SHP77 treated with DMSO at 0.1 percent for 48 hours (cell line): Measurements from ENCODE around the gene DUOX2.
"Not testable (repeated sequence)": the region's sequence is repeated elsewhere in the genome, so short reads cannot be mapped to it uniquely, and the experiment has no call there.

Source experiments
- DNase-seq: peaks from one replicate; lab custom pipeline; 2025; lab: John Stamatoyannopoulos, UW

DUOX2 gene

DNA sequence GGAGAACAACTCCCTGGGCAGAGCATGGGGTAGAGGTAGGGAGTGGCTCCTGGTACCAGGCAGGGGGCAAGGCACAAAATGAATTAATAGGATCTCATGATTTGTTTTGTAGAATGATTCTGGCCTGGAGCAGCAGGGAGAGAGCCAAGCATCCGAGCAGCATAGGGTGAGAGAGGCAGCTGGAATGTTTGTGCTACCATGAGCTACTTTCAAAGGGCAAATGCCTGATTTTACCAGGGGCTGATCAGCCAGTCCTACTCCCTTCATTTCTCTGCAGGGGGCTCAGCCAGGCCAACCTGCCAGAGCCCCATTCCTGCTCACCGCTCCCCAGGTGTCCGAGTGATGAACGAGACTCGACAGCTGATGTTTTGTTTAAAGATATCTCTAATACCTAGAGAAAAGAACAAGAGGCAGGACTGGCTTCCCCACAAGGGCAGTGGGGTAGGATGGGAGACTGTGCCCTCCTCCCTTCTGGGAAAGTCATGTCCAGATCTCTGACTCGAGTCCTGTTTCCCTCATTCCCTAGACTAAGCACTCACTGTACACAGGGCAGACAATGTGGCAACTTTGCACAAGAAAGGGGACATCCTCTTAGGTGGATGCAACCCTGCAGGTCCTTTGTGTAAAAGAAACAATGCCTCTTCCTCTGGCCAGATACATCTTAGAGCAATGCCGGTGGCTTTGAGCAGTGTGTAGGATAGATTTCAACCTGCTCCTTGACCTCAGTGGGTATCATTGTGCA, 12.9 kb downstream of the DUOX2 start:
- DNase-seq, result no peak

- DNase-seq, result no peak
Measured at GRCh38 chr15:45099549-45100165, 14.3 kb downstream of the DUOX2 start.

DNA sequence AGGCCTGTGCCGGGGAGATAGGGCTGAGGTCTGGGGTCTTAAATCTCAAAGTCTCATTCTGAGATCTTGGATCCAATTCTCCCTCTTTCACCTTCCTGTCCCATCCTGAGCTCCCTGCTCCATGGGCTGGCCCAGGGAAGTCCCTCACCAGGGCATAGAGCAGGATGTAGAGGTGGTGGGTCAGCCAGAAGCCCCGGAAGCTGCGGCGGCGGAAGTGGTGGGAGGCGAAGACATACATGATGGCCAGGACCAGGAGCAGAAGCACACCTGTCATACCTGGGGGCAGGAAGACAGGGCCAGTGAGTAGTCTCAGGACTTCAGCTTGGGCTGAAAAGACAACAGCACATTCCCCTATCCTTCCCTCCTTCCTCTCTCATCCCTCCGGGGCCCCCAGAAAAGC, 16.5 kb downstream of the DUOX2 start:
- no peak for DNase-seq

- DNase-seq, result no peak
Measured at GRCh38 chr15:45095661-45096060, 18.3 kb downstream of the DUOX2 start.

DNA sequence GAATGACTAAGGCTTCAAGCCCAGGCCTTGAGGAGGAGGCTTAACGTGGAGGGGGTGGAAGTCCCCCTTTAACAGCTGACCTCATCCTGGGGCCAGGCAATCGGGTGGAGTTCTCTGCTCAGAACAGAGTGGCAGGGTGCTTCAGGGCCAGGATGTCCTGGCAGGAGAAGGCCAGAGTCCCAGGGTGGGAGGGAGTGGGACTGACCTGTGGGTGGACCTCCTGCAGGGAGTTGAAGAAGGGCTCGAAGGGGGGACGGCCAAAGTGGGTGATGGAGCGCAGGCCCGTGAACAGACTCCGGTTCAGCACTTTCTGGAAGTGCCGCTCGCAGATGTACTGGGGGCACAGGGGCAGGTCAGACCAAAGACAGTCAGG, 19.6 kb downstream of the DUOX2 start:
- DNase-seq, result no peak

- DNase-seq, result no peak
Measured at GRCh38 chr15:45093622-45094357, 20.2 kb downstream of the DUOX2 start.

GRCh38 chr15:45093013-45093412, 21.0 kb downstream of the DUOX2 start:
- no peak for DNase-seq

- DNase-seq, result no peak
Measured at GRCh38 chr15:45091576-45091975, 22.4 kb downstream of the DUOX2 start.

DNA sequence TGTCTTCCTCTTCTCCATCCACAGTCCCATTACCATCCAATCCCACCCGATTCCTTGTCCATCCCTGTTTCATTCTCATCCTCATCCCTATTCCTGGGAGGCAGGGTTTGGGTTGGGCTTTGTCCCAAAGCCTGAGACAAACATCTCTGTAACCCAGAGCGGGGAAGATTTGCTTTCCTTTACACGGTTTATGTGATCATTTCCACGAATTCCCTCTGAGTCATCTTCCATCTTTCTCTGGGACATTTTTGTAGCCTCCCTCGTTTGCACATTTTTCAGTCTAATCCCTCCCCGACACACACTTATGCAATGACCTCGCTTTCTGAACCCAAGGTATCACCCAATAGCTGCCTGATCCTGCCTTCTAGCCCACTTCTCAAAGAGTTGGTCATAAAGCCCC, 22.8 kb downstream of the DUOX2 start:
- no peak for DNase-seq

DNA sequence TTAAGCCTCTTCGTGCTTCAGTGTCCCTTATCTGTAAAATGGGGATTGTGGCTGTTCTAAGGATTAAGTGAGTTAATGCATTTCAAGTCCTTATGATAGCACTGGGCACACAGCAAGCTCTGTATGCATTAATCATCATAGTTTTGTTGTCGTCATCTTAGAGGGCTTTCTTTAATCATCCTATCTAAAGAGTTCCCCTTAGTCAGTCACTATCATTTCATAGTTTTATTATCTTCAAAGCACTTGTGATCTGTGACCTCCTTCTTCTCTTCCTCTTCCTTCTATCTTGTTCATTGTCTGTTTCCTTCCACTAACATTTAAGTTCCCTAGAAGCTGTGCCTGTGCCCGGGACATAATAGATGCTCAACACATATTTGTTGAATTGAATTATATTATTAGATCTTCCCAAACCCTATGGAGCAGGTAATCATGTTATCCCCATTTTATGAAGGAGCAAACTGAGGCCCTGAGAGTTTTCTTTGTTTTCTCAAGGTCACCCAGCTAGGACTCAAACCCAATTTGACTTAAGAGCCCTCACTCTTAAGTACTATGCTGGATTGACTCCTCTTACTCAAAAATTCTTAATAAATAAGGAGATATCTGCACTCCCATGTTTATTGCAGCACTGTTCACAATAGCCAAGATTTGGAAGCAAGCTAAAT, 24.1 kb downstream of the DUOX2 start:
- DNase-seq, result no peak

DNA sequence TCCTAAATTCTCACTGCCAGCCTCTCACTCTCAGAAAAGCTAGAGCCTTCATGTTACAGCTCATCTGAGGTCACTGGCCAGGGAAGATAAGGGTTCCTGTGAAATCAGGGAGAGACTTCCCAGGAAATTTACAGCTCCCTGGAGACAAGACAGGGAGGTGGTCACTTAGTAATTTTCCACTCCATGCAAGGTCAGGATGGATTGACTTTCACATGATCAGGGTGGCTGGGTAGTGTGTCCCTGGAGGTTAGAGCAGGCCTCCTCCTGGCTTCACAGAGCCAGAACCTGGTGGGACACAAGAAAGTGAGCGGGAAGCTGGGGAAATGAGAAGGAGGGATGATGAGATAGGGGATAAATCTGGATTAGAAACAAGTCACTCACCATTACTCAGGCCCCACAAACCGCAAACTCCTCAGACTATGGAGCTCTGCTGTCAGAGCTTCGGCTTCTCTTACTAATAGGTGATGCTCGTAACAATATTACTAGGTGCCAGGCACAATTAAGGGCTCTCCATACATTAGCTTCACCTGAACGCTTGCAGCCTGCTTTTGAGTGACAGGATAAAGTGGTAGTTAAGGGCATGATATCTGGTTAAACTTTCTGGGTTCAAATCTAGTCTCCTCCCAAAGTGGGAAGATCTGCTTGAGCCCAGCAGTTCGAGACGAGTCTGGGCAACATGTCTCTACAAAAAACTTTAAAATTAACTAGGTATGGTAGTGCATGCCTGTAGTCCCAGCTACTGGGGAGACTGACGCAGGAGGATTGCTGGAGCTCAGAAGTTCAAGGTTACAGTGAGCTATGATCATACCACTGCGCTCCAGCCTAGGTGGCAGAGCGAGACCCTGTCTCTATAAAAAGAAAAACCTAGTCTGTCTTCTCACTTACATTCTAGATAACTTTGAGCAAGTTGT, 24.9 kb downstream of the DUOX2 start:
- DNase-seq, result no peak

DNA sequence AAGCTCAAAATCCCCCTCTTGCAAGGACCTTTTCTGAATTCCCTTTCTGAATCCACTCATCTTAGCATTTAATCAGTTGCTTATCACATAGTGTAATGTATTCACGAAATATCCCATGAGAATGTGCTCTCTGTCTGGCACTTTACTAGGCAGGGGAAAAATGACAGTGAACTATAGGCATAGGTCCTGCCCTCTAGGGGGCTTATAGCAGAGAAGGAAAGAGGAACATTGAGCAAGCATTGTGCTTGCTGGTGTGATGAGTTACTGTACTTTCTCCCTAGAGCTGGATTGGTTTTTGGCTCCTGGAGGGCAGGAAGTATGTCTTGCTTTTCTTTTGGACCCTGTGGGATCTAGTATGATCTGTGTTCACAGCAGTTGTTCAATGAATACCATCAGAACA, 26.5 kb downstream of the DUOX2 start:
- DNase-seq, result no peak

DNA sequence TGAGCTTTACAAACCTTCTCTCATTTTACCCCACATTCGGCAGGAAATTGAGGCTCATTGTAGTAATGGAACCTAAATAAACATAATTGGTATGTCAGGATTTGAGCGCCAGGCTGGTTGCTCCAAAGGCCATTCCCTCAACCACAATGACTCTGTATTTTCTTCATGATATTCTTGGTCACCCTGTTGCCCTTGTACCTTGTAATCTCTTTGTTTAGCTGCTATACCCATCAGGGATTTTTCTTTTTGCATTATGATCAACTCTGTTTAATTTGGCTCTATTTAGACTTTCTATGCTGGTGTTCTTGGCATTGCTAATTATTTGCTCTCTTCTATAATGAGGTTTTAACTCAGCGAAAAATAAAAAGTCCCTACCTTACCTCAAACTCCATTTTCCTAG, 29.8 kb downstream of the DUOX2 start:
- no peak for DNase-seq

GRCh38 chr15:45083223-45083622, 30.7 kb downstream of the DUOX2 start:
- no peak for DNase-seq

DNA sequence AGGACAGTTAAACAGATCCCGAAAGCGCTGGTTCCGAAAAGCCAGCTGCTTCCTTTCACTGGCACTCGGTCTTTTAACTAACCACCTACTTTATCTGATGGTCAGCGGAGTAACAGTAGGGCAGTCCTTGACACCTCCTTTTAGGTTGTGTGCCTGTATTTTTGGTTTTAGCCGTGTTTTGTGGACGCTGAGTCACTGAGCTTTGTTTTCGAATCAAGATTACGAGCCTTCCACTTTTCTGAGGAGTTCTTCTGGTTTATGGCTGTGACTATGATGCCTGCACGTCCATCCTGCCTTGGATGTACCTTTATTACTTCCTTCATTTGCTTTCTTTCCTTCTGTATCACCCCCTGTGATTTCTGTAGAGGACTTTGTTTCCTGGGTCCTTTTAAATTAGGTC, 31.6 kb downstream of the DUOX2 start:
- DNase-seq, result not testable (repeated sequence)

GRCh38 chr15:45080593-45080992, 33.4 kb downstream of the DUOX2 start:
- DNase-seq, result not testable (repeated sequence)

DNA sequence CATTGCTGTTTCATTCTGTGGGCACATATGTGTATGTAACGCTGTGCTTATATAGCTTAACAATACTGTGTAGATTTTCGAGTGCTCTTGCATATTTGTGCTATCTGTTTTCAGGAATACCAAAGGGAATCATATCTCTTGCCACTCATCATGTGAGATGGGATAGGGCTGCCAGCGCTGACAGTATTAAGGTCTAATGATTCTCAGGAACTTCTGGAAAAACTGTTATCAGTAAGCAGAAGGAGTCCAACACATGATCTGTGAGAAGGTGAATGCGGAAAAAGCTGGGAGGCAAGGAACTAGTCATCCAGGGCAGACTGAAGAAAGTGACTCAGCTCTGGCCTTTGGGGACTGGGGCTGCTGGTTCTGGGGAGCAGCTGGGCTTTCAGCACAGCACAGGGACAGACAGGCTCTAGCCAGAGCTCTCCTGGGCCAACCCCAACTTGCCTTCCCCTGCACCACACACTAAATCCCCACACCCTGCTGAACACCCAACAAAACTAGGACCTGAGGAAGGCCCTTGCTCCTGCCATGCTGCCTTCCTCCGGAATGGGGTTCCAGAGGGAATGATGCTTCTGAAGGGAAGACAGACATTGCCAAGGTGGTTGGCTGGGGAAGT, 34.2 kb downstream of the DUOX2 start:
- not testable (repeated sequence) for DNase-seq

DNA sequence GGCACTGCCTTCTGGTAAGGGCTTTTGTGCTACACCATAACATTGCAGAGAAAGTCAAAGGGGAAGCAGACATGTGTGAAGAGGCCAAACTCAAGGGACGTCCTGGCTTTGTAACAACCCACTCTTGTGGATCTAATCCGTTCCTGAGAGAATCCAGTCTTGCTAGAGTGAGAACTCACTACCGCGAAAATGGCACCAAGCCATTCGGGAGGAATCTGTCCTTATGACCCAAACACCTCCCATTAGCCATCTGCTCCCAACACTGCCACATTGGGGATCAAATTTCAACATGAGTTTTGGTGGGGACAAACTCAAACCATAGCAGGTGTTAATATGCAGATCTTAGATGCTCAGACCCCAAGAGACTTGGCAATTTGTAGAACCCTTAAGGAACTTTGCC, 34.8 kb downstream of the DUOX2 start:
- not testable (repeated sequence) for DNase-seq

DNA sequence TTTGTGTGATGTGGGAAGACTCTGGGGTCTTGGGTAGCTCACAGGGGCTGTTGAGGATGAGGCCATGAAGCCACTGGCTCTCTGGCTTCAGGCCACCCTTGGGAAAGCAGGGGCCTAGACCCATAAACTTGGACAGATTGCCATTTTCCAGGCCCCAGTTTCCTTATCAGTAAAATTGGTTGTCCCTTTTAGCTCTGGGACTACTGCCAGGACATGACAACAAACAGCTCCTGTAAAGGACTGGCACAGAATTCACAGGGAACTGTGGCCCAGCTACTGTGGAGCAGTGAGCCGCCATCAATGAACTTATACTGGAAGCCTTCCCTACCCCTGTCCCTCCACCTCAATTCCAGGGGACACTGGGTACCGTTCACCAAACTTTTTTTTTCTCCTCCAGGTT, 36.6 kb downstream of the DUOX2 start:
- not testable (repeated sequence) for DNase-seq

GRCh38 chr15:45075440-45076320, 38.3 kb downstream of the DUOX2 start:
- DNase-seq, result not testable (repeated sequence)
